Stomach (tissue), 4 donors: Measurements from ENCODE around the gene EIF4G3.

Experiments used
- CTCF ChIP-seq, 7 experiments: fragments of 450-650 bp in 4 of 7; fragments of 200-600 bp in 3 of 7; sonication (generic) in 3 of 7; IDR thresholded peaks; one replicate each; pipeline ENCODE4 v1.5.1; 2016 to 2019; ENCODE audit warnings: antibody characterized with exemption in 7 of 7, control low read depth in 2 of 7, mild to moderate bottlenecking in 1 of 7
- EP300 ChIP-seq: sonication (generic); formaldehyde crosslinking; IDR thresholded peaks from one replicate; pipeline ENCODE4 v1.6.1; 2017; ENCODE audit warnings: antibody characterized with exemption
- POLR2AphosphoS5 ChIP-seq, 3 donors: sonication (generic); formaldehyde crosslinking; IDR thresholded peaks; one replicate each; pipeline ENCODE4 v1.6.1; 2016; ENCODE audit warnings: antibody characterized with exemption in 3 of 3

GRCh38 chr1:20785907-20786252 lies 390.8 kb downstream of the EIF4G3 start:
- TF ChIP-seq CTCF (IDR thresholded peaks at IDR 0.05) = no peak
- no peak for TF ChIP-seq EP300
- no peak for TF ChIP-seq POLR2AphosphoS5 (IDR thresholded peaks at IDR 0.05)
